ENCODE measurements around the gene TOM1. TPM values are rescaled to one million over a fixed set of nuclear protein-coding genes. Genes with fewer than 3 reads are reported as not detected.

Gene TOM1
- total RNA-seq, 1 donor from 2014 or later = 54.6 TPM

DNA sequence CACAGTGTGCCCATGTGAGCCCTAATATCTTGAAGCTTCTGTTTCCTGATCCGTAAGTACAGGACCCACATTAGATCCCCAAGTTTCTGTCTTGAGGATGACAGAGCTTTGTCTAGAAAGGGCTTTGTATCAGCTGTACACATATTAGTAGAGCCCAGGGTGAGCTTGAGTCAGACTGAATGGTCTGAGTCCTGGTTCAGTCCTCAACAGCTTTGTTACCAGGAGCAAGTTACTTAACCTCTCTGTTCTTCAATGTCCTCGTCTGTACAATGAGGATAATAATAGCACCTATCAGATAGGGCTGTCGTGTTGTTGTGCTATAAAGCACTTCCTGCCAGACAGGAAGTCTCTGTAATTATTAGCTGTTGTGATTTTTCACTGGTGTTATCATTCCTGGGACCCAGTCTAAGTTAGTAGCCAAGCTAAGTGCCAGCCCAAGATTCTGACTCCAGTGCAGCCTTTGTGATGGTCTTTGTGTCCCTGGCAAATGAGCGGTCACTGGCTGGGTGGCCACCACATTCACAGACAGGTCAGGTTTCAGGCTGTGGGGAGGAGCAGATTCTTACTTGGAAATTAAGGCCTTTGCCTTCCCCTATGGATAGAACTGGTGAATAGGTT is 6.8 kb downstream of the TOM1 start:
- DNase-seq (ENCODE audit: extremely low read depth, low read depth, low spot score) = peak; percentile 23

DNA sequence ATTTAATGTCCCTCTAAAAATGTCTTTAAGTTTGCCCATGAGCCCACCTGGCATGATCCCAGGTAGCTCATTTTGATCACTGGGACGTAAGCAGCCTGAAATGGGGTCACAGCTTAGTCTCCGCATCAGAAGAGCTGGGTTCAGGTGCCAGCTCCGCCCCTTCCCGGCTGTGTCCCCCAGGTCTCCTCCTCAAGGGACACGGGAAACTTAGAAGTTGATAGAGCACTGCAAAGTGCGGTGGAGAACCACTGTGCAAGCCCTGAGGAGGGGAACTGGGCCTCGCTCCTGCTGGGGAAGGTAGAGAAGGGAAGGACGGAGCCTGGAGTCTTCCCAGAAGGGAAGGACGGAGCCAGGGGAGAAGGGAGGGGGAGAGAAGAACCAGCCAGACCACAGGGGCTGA is 7.7 kb downstream of the TOM1 start:
- no peak for DNase-seq (ENCODE audit: extremely low read depth, low read depth, low spot score)

DNA sequence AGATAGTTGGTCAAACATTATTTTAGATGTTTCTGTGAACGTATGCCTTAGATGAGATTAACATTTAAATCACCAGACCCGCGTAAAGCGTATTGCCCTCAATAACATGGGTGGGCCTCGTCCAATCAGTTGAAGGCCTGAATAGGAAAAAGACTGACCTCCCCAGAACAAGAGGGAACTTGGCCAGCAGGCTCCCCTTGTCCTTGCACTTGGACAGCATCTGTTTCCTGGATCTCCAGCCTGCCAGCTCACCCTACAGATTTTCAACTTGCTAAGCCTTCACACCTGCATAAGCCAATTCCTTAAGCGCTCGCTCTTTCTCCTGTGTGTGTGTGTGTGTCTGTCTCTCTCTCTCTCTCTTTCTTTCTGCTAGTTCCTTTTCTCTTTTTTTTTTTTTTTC is 8.2 kb downstream of the TOM1 start:
- no peak for DNase-seq (ENCODE audit: extremely low read depth, low read depth, low spot score)

GRCh38 chr22:35308480-35309021 is 8.9 kb downstream of the TOM1 start:
- no peak for DNase-seq (ENCODE audit: extremely low read depth, low read depth, low spot score)

DNA sequence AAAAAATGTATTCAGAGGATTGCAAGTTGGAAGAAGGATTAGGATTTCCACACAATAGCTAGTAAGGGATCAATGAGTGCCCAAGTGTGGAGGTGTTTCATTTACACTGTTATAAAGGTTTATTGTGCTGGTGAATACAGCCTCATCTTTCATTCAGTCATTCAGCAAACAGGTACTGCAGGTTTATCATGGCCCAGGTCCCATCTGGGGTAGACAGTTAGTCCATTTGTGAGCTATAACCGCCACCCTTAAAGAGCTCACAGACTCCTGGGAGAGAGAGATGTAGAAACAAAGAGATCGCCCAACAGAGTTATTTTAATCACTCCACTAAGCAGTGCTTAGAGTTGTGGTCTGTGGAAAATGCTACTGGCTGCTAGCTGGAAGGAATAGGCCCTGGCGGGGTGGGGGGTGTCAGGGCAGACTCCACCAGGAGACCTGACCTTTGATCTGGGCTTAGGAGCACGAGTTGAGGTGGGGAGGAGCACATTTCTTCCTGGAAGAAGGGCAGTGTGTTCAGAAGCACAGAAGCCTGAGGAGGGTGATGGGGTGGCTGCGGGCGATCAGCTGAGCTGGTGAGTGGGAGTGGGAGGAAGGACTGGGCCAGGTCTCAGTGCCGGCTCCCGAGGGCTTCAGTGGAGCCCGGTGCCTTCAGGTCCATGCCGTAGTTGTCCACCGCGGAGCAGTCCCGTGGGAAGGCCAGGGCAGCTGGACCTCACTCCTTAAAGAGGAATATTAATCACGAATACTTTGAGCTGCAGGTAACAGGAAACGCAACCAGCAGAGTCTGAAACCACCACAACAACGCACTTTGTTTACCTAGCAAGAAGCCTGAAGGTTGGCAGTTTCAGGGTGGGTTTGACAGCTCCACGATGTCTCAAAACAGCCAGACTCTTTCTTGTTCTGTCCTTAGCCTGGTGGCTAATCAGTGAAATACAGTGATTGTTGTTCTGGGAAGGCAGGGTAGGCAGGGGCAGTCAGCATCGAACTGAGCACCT is 11.2 kb downstream of the TOM1 start:
- DNase-seq (ENCODE audit: extremely low read depth, low read depth, low spot score) = no peak

DNA sequence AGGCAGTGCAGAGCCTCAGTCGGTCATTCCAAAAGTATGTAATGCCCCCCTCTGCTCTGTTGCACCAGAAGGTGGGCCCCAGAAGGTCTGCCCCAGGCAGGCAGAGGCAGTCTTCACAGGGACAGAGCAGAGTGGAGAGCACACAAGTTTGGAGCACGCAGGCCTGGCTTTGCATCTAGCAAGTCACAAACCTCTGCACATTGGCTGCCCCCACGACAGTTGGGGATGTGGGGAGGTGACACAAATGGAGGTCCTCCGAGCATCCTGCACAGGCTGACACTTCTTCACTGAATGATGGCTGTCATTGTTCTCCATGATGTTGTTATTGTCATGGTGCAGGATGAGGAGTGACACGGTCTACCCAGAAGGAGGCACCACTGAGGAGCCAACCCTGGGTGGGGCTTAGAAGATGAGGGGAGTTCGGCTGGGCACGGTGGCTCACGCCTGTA is 11.9 kb downstream of the TOM1 start:
- no peak for DNase-seq (ENCODE audit: extremely low read depth, low read depth, low spot score)

- DNase-seq (ENCODE audit: extremely low read depth, low read depth, low spot score) = no peak
Observed at GRCh38 chr22:35312198-35313059, 12.7 kb downstream of the TOM1 start.

- peak; percentile 79 for DNase-seq (ENCODE audit: extremely low read depth, low read depth, low spot score)
Observed at GRCh38 chr22:35313311-35314121, 13.8 kb downstream of the TOM1 start.

DNA sequence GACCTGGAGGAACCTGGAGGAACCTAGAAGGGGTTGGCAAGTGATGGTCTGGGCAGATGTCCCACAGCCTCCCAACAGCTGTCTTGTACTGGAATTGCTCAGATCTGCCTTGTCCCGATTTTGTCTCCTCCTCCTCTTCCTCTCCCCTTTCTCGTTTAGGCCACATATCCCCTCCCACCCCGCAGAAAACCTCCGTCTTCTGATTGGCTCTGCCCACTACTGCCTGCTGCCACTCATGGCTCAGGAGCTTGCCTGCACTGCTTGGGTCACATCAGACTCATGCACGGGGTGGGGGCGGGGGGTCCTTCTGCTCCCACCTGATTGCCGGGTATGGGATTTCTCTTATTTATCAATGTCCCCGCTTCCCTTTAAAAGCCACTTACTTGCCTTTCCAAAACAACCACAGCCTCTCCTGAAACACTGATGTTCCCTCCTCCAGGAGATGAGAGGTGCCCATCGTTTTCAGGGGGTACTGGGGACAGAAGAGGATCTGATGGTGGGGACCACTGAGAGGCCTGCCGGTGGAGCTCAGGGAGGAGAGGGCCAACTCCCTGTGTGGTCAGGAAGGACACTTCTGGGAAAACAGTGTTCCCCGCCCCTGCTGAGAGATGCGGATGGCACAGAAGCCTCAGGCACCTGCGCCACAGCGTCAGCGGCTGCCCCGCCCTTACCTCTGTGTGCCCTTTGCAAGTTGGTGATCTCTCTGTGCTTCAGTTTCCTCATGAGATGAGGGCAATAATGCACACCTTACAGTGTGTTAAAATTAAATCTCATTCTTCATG is 14.7 kb downstream of the TOM1 start:
- DNase-seq (ENCODE audit: extremely low read depth, low read depth, low spot score) = no peak

DNA sequence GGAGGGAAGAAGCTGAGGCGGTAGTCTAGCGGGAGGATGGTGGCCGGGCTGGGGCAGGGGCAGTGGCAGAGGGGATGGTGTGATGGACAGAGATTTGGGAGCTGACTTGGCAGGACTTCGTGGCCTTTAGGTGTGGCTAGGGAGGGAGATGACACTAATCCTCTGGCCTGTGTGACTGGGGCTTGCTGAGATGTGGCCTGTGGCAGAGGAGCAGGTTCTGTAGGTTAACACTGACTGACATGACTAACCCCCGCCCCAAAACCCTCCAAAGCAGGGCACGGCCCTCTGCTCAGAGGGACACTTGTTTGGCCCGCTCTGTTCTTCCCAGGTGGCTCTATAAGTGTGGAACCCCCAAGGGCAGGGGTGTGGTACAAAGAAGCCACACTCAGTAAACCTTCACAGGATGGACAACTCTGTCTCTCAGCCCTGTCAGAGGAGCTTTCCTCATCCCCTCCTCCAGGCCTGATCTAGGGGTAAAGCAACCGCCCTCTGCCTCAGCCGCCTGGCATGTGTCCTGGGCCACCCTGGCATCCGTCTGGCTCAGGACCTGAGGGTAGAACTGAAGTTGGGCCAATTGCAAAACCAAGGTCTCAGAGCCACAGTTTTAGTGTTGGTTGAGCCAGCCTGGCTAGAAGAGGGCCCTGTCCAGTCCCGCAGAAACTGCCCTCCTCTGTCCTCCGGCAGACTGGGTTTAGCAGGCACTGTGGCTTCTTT is 15.6 kb downstream of the TOM1 start:
- DNase-seq (ENCODE audit: extremely low read depth, low read depth, low spot score) = no peak

- DNase-seq (ENCODE audit: extremely low read depth, low read depth, low spot score) = no peak
Observed at GRCh38 chr22:35315855-35316745, 16.4 kb downstream of the TOM1 start.

- DNase-seq (ENCODE audit: extremely low read depth, low read depth, low spot score) = no peak
Observed at GRCh38 chr22:35316751-35317150, 17.1 kb downstream of the TOM1 start.

GRCh38 chr22:35317680-35318290 is 18.1 kb downstream of the TOM1 start:
- DNase-seq (ENCODE audit: extremely low read depth, low read depth, low spot score) = no peak

DNA sequence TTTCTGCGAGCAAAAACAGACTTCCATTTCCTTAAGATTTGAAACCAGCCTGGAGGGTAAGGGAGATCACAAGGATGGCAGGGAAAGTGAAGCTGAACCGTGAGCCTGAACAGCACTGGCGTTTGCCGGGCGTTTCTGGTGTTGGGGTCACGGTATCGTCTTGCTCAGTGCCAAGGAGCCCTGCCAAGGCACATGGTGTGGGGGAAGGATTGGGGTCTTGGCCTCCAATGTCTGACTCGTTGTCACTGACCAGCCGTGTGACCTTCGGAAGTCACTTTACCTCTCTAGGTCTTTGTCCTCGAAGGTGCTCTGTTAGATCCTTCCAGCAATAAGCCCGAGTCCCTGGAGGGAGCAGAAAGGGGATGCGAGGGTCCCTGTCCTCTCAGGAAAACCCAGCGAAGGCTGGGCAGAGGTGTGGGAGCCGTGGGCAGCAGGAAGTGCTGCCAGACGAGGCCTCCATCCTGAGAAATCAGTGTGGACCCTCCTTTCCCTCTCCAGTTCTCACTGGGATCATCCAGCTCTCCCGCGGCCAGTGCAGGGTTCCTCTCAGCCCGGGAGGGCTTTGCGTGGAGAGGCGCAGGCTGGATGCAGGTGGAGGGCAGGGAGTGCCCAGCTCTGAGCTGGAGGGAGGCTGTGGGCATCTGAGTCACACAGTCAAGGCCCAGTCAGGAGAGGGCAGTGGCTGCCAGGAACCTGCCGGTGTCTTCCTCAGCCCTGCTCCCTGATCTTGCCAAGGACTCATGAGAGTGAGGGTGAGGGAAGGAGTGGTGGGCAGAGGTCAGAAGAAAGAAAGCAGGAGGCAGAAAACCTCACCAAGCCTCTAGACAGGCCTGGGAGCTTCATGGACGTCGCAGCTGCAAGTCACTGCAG is 18.9 kb downstream of the TOM1 start:
- no peak for DNase-seq (ENCODE audit: extremely low read depth, low read depth, low spot score)

DNA sequence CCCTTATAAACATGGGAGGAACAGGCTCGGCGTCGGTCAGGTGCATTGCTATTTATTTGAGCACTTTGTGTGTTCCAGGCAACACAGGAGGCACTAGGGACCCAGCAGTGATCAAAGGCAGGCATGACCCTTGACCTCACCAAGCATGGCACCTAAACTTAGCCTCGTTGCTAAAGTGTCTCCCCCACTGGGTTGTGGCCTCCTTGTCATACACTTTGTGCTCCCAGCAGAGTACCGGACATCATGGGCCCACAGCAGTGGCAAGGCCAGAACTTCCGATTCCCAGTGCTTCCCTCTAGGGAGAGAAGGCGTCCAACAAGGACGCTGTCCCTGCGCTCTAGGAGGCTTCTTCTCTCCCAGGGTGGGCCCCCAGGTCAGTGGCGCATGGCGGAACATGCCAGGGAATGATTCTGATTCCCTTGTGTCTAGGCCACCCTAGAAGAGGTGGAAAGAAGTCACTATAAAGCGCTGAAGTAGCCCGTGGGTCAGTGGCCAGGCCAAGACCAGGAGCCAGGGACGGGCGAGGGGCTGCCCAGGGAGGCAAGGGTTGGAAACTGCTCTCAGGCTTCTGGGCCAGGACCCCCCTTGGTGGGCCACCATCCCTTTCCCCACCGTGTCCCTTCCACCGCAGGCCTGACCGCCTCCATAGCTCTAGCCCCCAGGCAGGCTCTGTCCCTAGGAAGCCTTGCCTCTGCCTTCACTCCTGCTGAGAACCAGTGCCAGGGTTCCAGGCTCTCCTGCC is 19.7 kb downstream of the TOM1 start:
- DNase-seq (ENCODE audit: extremely low read depth, low read depth, low spot score) = no peak

All from glomerular endothelial cell (primary cell).